ENCODE measurements around the gene FLNC.

FLNC gene

GRCh38 chr7:128835790-128836641 lies 5.8 kb downstream of the FLNC start:
- 0 out of 2 replicates have a peak, but pooled peaks cover 2% of the 10 kb centered on the region for H3F3A ChIP-seq (ENCODE audit: low read depth)
- no peak overlapping the region for H3K9ac ChIP-seq (ENCODE audit: low read depth, low read length, poor library complexity, severe bottlenecking)

GRCh38 chr7:128836729-128837348 lies 6.6 kb downstream of the FLNC start:
- Histone ChIP-seq H3K4me2 (ENCODE audit: low read depth, low read length, poor library complexity, severe bottlenecking) (no peak overlapping the region), H3F3A (ENCODE audit: low read depth) (0 out of 2 replicates have a peak, but pooled peaks cover 2% of the 10 kb centered on the region), H3K9me2 (replicated peaks; ENCODE audit: low read depth, low read length) (no peaks in the 10 kb centered on the region), H3K27me3 (ENCODE audit: insufficient read depth, low read length, poor library complexity, severe bottlenecking) (no peaks in the 10 kb centered on the region), H2AFZ (ENCODE audit: low read length) (no peak overlapping the region), H3K36me3 (ENCODE audit: insufficient read depth, low read length) (no peaks in the 10 kb centered on the region), H3K9me3 (ENCODE audit: insufficient read depth, low read depth, low read length) (no peaks in the 10 kb centered on the region), H3K79me2 (ENCODE audit: insufficient read depth, low read length) (no peaks in the 10 kb centered on the region), H3K4me3 (ENCODE audit: low read length, poor library complexity, severe bottlenecking) (no peak overlapping the region), H3K9ac (ENCODE audit: low read depth, low read length, poor library complexity, severe bottlenecking) (no peak overlapping the region), H3K4me1 (ENCODE audit: insufficient read depth, low read length, poor library complexity, severe bottlenecking) (peaks cover 27% of the 10 kb centered on the region), H4K20me1 (ENCODE audit: insufficient read depth, low read length, poor library complexity, severe bottlenecking) (no peaks in the 10 kb centered on the region)
- TF ChIP-seq EZH2phosphoT487 (IDR thresholded peaks at IDR 0.05; ENCODE audit: borderline replicate concordance) (no peak), CTCF (conservative IDR thresholded peaks at IDR 0.05; ENCODE audit: low read length) (no peak)

More at GRCh38 chr7:128835790-128836641, 5.8 kb downstream of the FLNC start:
- Histone ChIP-seq H3K79me2 (ENCODE audit: insufficient read depth, low read length) (peaks cover 4% of the 10 kb centered on the region; the same call in 1 of the 2 replicates), H3K4me3 (ENCODE audit: low read length, poor library complexity, severe bottlenecking) (no peak overlapping the region), H3K4me1 (ENCODE audit: insufficient read depth, low read length, poor library complexity, severe bottlenecking) (peaks cover 29% of the 10 kb centered on the region), H3K4me2 (ENCODE audit: low read depth, low read length, poor library complexity, severe bottlenecking) (no peak overlapping the region), H3K27me3 (ENCODE audit: insufficient read depth, low read length, poor library complexity, severe bottlenecking) (no peaks in the 10 kb centered on the region), H3K36me3 (ENCODE audit: insufficient read depth, low read length) (no peaks in the 10 kb centered on the region), H3K9me2 (replicated peaks; ENCODE audit: low read depth, low read length) (no peaks in the 10 kb centered on the region), H3K9me3 (ENCODE audit: insufficient read depth, low read depth, low read length) (no peaks in the 10 kb centered on the region), H2AFZ (ENCODE audit: low read length) (no peak overlapping the region), H4K20me1 (ENCODE audit: insufficient read depth, low read length, poor library complexity, severe bottlenecking) (no peaks in the 10 kb centered on the region)
- no peak for TF ChIP-seq EZH2phosphoT487 (IDR thresholded peaks at IDR 0.05; ENCODE audit: borderline replicate concordance)
- TF ChIP-seq CTCF (conservative IDR thresholded peaks at IDR 0.05; ENCODE audit: low read length), result no peak

- no peaks in the 10 kb centered on the region for H4K20me1 ChIP-seq (ENCODE audit: insufficient read depth, low read length, poor library complexity, severe bottlenecking)
- H3K9me2 ChIP-seq (replicated peaks; ENCODE audit: low read depth, low read length), result no peaks in the 10 kb centered on the region
- H3K4me1 ChIP-seq (ENCODE audit: insufficient read depth, low read length, poor library complexity, severe bottlenecking), result peaks cover 21% of the 10 kb centered on the region
- no peak overlapping the region for H3K4me3 ChIP-seq (ENCODE audit: low read length, poor library complexity, severe bottlenecking)
- no peaks in the 10 kb centered on the region for H3K79me2 ChIP-seq (ENCODE audit: insufficient read depth, low read length)
- H3K36me3 ChIP-seq (ENCODE audit: insufficient read depth, low read length), result no peaks in the 10 kb centered on the region
- 0 out of 2 replicates have a peak, but pooled peaks cover 2% of the 10 kb centered on the region for H3F3A ChIP-seq (ENCODE audit: low read depth)
- no peak overlapping the region for H2AFZ ChIP-seq (ENCODE audit: low read length)
- no peaks in the 10 kb centered on the region for H3K9me3 ChIP-seq (ENCODE audit: insufficient read depth, low read depth, low read length)
- no peak overlapping the region for H3K9ac ChIP-seq (ENCODE audit: low read depth, low read length, poor library complexity, severe bottlenecking)
- no peaks in the 10 kb centered on the region for H3K27me3 ChIP-seq (ENCODE audit: insufficient read depth, low read length, poor library complexity, severe bottlenecking)
- TF ChIP-seq EZH2phosphoT487 (IDR thresholded peaks at IDR 0.05; ENCODE audit: borderline replicate concordance), result no peak
- no peak for TF ChIP-seq CTCF (conservative IDR thresholded peaks at IDR 0.05; ENCODE audit: low read length)
- no peak overlapping the region for H3K4me2 ChIP-seq (ENCODE audit: low read depth, low read length, poor library complexity, severe bottlenecking)
These were observed 7.3 kb downstream of the FLNC start for GRCh38 chr7:128837521-128837921.
